Activated T-cell treated with anti-CD3 and anti-CD28 coated beads, Interleukin-2, amount 50 U/mL, for 1 hour (primary cell): ENCODE measurements around the gene SPDYE18.
"Not testable (repeated sequence)": the region's sequence is repeated elsewhere in the genome, so short reads cannot be mapped to it uniquely, and the experiment has no call there.

Experiments
- DNase-seq: peaks from one replicate; pipeline ENCODE4 v3.0.0-alpha.2; 2020

Gene SPDYE18

GRCh38 chr7:77005461-77006057 is 56.8 kb downstream of the SPDYE18 start:
- DNase-seq, result not testable (repeated sequence)

GRCh38 chr7:77004151-77004550 is 58.2 kb downstream of the SPDYE18 start:
- DNase-seq, result not testable (repeated sequence)

GRCh38 chr7:77003241-77003640 is 59.1 kb downstream of the SPDYE18 start:
- DNase-seq, result not testable (repeated sequence)

GRCh38 chr7:77002678-77003233 is 59.6 kb downstream of the SPDYE18 start:
- DNase-seq, result not testable (repeated sequence)

GRCh38 chr7:77002104-77002503 is 60.3 kb downstream of the SPDYE18 start:
- not testable (repeated sequence) for DNase-seq
